OCI-LY7 (cell line): ENCODE measurements around the gene MRPL9. TPM values are rescaled to one million over a fixed set of nuclear protein-coding genes. Genes with fewer than 3 reads are reported as not detected.

Experiments
- BruUV-seq: library from RNA; stranded (reverse); fragments of 400-500 nt; replicated peaks from 2 replicates; lab custom pipeline; 2021; lab: Mats Ljungman, UMichigan
- CTCF ChIA-PET: fragments of 300-600 bp; sonication (Branson Sonifier 250); formaldehyde crosslinking; loops from one replicate; lab custom pipeline; 2022; ENCODE audit warnings: antibody characterized with exemption; ENCODE audit not compliant: unreplicated experiment; lab: Charles Lee
- POLR2A ChIA-PET: fragments of 300-600 bp; sonication (Branson Sonifier 250); formaldehyde crosslinking; loops from one replicate; lab custom pipeline; 2022; ENCODE audit warnings: antibody characterized with exemption; lab: Charles Lee
- DNase-seq: peaks from one replicate; pipeline ENCODE4 v3.0.0-alpha.2; 2015; ENCODE audit warnings: low spot score
- H2AFZ ChIP-seq: fragments of 200-600 bp; sonication (generic), shearing (Covaris generic); 2 replicates; pipeline ENCODE4 v1.6.1; 2014; ENCODE audit warnings: mild to moderate bottlenecking, antibody characterized with exemption, low read length, moderate library complexity
- H3K27ac ChIP-seq: fragments of 200-600 bp; sonication (generic); 2 replicates; pipeline ENCODE4 v1.5.1; 2014; ENCODE audit warnings: mixed run types, low read depth, mild to moderate bottlenecking, moderate library complexity, low read length, inconsistent platforms; ENCODE audit not compliant: poor library complexity, severe bottlenecking
- H3K36me3 ChIP-seq: fragments of 200-600 bp; sonication (generic); 2 replicates; pipeline ENCODE4 v1.6.1; 2014; ENCODE audit warnings: mild to moderate bottlenecking, antibody characterized with exemption, low read length, moderate library complexity, mixed read lengths; ENCODE audit not compliant: insufficient read depth
- H3K4me1 ChIP-seq: fragments of 200-600 bp; sonication (generic); 2 replicates; pipeline ENCODE4 v1.5.1; 2014; ENCODE audit warnings: mild to moderate bottlenecking, low read length; ENCODE audit not compliant: insufficient read depth, poor library complexity, severe bottlenecking
- H3K4me2 ChIP-seq: fragments of 200-600 bp; sonication (generic); 2 replicates; pipeline ENCODE4 v1.6.1; 2014; ENCODE audit warnings: mild to moderate bottlenecking, low read length
- H3K4me3 ChIP-seq: fragments of 200-600 bp; sonication (generic); 2 replicates; pipeline ENCODE4 v1.5.1; 2014; ENCODE audit warnings: mild to moderate bottlenecking, low read depth, low read length; ENCODE audit not compliant: poor library complexity, severe bottlenecking
- H3K79me2 ChIP-seq: fragments of 200-600 bp; sonication (generic); 2 replicates; pipeline ENCODE4 v1.6.1; 2016; ENCODE audit warnings: low read depth, mild to moderate bottlenecking, low read length, moderate library complexity, mixed read lengths; ENCODE audit not compliant: insufficient read depth
- H3K9me2 ChIP-seq: fragments of 200-600 bp; sonication (generic); 2 replicates; pipeline ENCODE4 v1.6.1; 2016; ENCODE audit warnings: mild to moderate bottlenecking, low read length, mixed read lengths; ENCODE audit not compliant: insufficient read depth
- H3K9me3 ChIP-seq: fragments of 200-600 bp; sonication (generic); 2 replicates; pipeline ENCODE4 v1.6.1; 2014; ENCODE audit warnings: mild to moderate bottlenecking, mixed run types, low read length, mixed read lengths
- H4K20me1 ChIP-seq: fragments of 200-600 bp; sonication (generic); 2 replicates; pipeline ENCODE4 v1.6.1; 2014; ENCODE audit warnings: mild to moderate bottlenecking, antibody characterized with exemption, low read length, moderate library complexity, mixed read lengths; ENCODE audit not compliant: insufficient read depth
- CTCF ChIP-seq: fragments of 200-600 bp; sonication (generic); conservative IDR thresholded peaks from 2 replicates; pipeline ENCODE4 v1.5.1; 2014; ENCODE audit warnings: mild to moderate bottlenecking, antibody characterized with exemption, low read length, moderate library complexity, mixed read lengths
- EZH2phosphoT487 ChIP-seq: fragments of 200-600 bp; sonication (generic); IDR thresholded peaks from 2 replicates; pipeline ENCODE4 v1.6.1; 2018; ENCODE audit warnings: low read depth, borderline replicate concordance, mild to moderate bottlenecking, mixed run types, antibody characterized with exemption, low read length, moderate library complexity, mixed read lengths
- intact Hi-C: fragments of 100-400 bp; cut with micrococcal nuclease; formaldehyde crosslinking; loops from one replicate; pipeline ENCODE4 v1.10.0; 2022; ENCODE audit not compliant: unreplicated experiment
- total RNA-seq, 2 experiments: library from RNA; depleted of rRNA in 1 of 2; stranded (reverse); fragments of >200 nt in 1 of 2; shearing (Covaris generic) in 1 of 2; gene quantifications; 2 replicates each; pipeline ENCODE4 v1.2.3, GENCODE V29; 2014 to 2022

The MRPL9 gene
- total RNA-seq, 2 experiments from 2014 or later: 98.6 to 107 TPM

- Histone ChIP-seq H4K20me1 (no peaks in the 10 kb centered on the region), H3K27ac (no peak overlapping the region), H3K9me3 (no peaks in the 10 kb centered on the region), H3K4me3 (no peak overlapping the region), H3K79me2 (no peaks in the 10 kb centered on the region), H3K9me2 (no peaks in the 10 kb centered on the region), H3K4me1 (peaks cover 5% of the 10 kb centered on the region), H2AFZ (no peak overlapping the region), H3K4me2 (no peak overlapping the region), H3K36me3 (no peaks in the 10 kb centered on the region)
- POLR2A ChIA-PET: interaction anchor here (0.6 to 1.4 kb wide), 2 partner anchors 14 to 232 kb away, joined by 3 read pairs; no protein-coding TSS in a partner anchor
- CTCF ChIA-PET: no interaction called here
- TF ChIP-seq EZH2phosphoT487 (no peak), CTCF (no peak)
- intact Hi-C loops: loop anchor here (10.0 kb wide), 1 partner anchor 105 kb away; the partner anchor contains the start of gene THEM4
- BruUV-seq: no TSS peak
- no peak for DNase-seq
Observed at GRCh38 chr1:151799179-151800022, 36.1 kb upstream of the MRPL9 start.

GRCh38 chr1:151798571-151798970 lies 35.3 kb upstream of the MRPL9 start:
- H3K9me2 ChIP-seq: no peaks in the 10 kb centered on the region

More at GRCh38 chr1:151798571-151798970, 35.3 kb upstream of the MRPL9 start:
- H4K20me1 ChIP-seq: no peaks in the 10 kb centered on the region
- H3K79me2 ChIP-seq: no peaks in the 10 kb centered on the region
- TF ChIP-seq CTCF (no peak), EZH2phosphoT487 (no peak)
- intact Hi-C loops: loop anchor here (10.0 kb wide), 1 partner anchor 106 kb away; the partner anchor contains the start of gene THEM4
- POLR2A ChIA-PET: interaction anchor here (0.6 to 1.4 kb wide), 2 partner anchors 13 to 233 kb away, joined by 3 read pairs; no protein-coding TSS in a partner anchor
- H3K4me3 ChIP-seq: no peak overlapping the region
- H3K9me3 ChIP-seq: no peaks in the 10 kb centered on the region
- H3K4me1 ChIP-seq: no peaks in the 10 kb centered on the region
- no peak overlapping the region for H3K4me2 ChIP-seq
- no peak overlapping the region for H2AFZ ChIP-seq
- no peak for DNase-seq
- no peak overlapping the region for H3K27ac ChIP-seq
- no TSS peak for BruUV-seq
- no peaks in the 10 kb centered on the region for H3K36me3 ChIP-seq
- CTCF ChIA-PET: no interaction called here
